Fibroblast of lung (primary cell): Measurements from ENCODE around the gene CPEB4. TPM values are rescaled to one million over a fixed set of nuclear protein-coding genes. Genes with fewer than 3 reads are reported as not detected.

Source experiments
- DNase-seq, 2 donors: peaks; one replicate each; pipeline versions ENCODE4 v3.0.0 to v3.0.0-alpha.2; 2010; ENCODE audit warnings: low read depth in 2 of 2
- H2AFZ ChIP-seq: 2 replicates; pipeline ENCODE4 v1.5.1; 2012; ENCODE audit warnings: low read length, control low read depth, inconsistent platforms
- H3K27ac ChIP-seq: 2 replicates; pipeline ENCODE4 v1.5.1; 2011; ENCODE audit warnings: low read length, control low read depth; ENCODE audit not compliant: insufficient read depth
- H3K27me3 ChIP-seq: 2 replicates; pipeline ENCODE4 v1.5.1; 2011; ENCODE audit warnings: mild to moderate bottlenecking, low read length; ENCODE audit not compliant: control insufficient read depth, insufficient read depth
- H3K36me3 ChIP-seq: 2 replicates; pipeline ENCODE4 v1.5.1; 2011; ENCODE audit warnings: low read length; ENCODE audit not compliant: control insufficient read depth, insufficient read depth
- H3K4me1 ChIP-seq: 2 replicates; pipeline ENCODE4 v1.5.1; 2011; ENCODE audit warnings: low read length; ENCODE audit not compliant: control insufficient read depth, insufficient read depth; ENCODE audit errors: extremely low read depth
- H3K4me2 ChIP-seq: 2 replicates; pipeline ENCODE4 v1.5.1; 2011; ENCODE audit warnings: low read length, control low read depth; ENCODE audit not compliant: insufficient read depth; ENCODE audit errors: extremely low read depth
- H3K4me3 ChIP-seq, 4 experiments: fragments of 200-600 bp in 1 of 4; sonication (generic) in 1 of 4; replicated peaks in 1 of 4; 2 replicates each; pipeline ENCODE4 v1.5.1; 2011 to 2016; ENCODE audit warnings: low read length in 4 of 4, low read depth in 3 of 4, mild to moderate bottlenecking in 3 of 4, control low read depth in 2 of 4, inconsistent platforms in 1 of 4, mixed read lengths in 1 of 4; ENCODE audit not compliant: insufficient read depth in 1 of 4; ENCODE audit errors: control extremely low read depth in 1 of 4
- H3K79me2 ChIP-seq: 2 replicates; pipeline ENCODE4 v1.5.1; 2012; ENCODE audit warnings: mild to moderate bottlenecking, low read length, inconsistent platforms; ENCODE audit not compliant: control insufficient read depth, insufficient read depth
- H3K9ac ChIP-seq: 2 replicates; pipeline ENCODE4 v1.5.1; 2011; ENCODE audit warnings: mild to moderate bottlenecking, low read length, control low read depth; ENCODE audit not compliant: insufficient read depth
- H3K9me3 ChIP-seq: 2 replicates; pipeline ENCODE4 v1.5.1; 2012; ENCODE audit warnings: low read depth, low read length; ENCODE audit not compliant: control insufficient read depth, insufficient read depth
- H4K20me1 ChIP-seq: 2 replicates; pipeline ENCODE4 v1.5.1; 2011; ENCODE audit warnings: low read length; ENCODE audit not compliant: control insufficient read depth, insufficient read depth; ENCODE audit errors: extremely low read depth
- CTCF ChIP-seq, 2 donors: IDR thresholded peaks in 1 of 2; conservative IDR thresholded peaks in 1 of 2; 1 replicate in 1 of 2; 2 replicates in 1 of 2; pipeline ENCODE4 v1.5.1; 2011 to 2012; ENCODE audit warnings: low read length in 2 of 2, control low read depth in 1 of 2, inconsistent platforms in 1 of 2, low read depth in 1 of 2, mild to moderate bottlenecking in 1 of 2
- EZH2 ChIP-seq: IDR thresholded peaks from 2 replicates; pipeline ENCODE4 v1.5.1; 2012; ENCODE audit warnings: low read length, control low read depth, mild to moderate bottlenecking; ENCODE audit errors: missing control alignments
- polyA plus RNA-seq, 2 donors: library from polyadenylated mRNA; depleted of rRNA in 1 of 2; stranded (reverse) in 1 of 2; unstranded in 1 of 2; fragments of >200 nt; gene quantifications; 2 replicates each; pipeline ENCODE4 v1.2.1, GENCODE V29; 2011 to 2012; ENCODE audit warnings: missing spikeins in 1 of 2
- total RNA-seq: library from RNA; depleted of rRNA; stranded (reverse); fragments of >200 nt; gene quantifications from 2 replicates; pipeline ENCODE4 v1.2.1, GENCODE V29; 2014

The CPEB4 gene
- total and polyA plus RNA-seq, 2 donors (not counting 1 experiment from before 2014, with no cell fraction given), result 19.9 to 23.6 TPM

- H3K4me1 ChIP-seq, result no peaks in the 10 kb centered on the region
- H3K4me3 ChIP-seq, result no peak overlapping the region
- no peak overlapping the region for H3K9ac ChIP-seq
- no peaks in the 10 kb centered on the region for H4K20me1 ChIP-seq
- no peak for DNase-seq
- no peaks in the 10 kb centered on the region for H3K36me3 ChIP-seq
- no peak overlapping the region for H3K27ac ChIP-seq
- TF ChIP-seq EZH2 (no peak), CTCF (conservative IDR thresholded peaks at IDR 0.05 in 1 of 2, IDR thresholded peaks at IDR 0.05 in 1 of 2; ENCODE audit: low read depth in 1 of 2, low read length in 2 of 2) (no peak)
- H2AFZ ChIP-seq, result no peak overlapping the region
- no peaks in the 10 kb centered on the region for H3K27me3 ChIP-seq
- no peaks in the 10 kb centered on the region for H3K79me2 ChIP-seq
- H3K4me2 ChIP-seq, result no peak overlapping the region
- no peaks in the 10 kb centered on the region for H3K9me3 ChIP-seq
These were observed 115.6 kb downstream of the CPEB4 start for GRCh38 chr5:174003795-174004194.

- H3K79me2 ChIP-seq, result no peaks in the 10 kb centered on the region
- no peaks in the 10 kb centered on the region for H3K36me3 ChIP-seq
- H3K4me2 ChIP-seq, result no peak overlapping the region
- H3K27me3 ChIP-seq, result no peaks in the 10 kb centered on the region
- H4K20me1 ChIP-seq, result no peaks in the 10 kb centered on the region
- no peak for DNase-seq
- H3K9ac ChIP-seq, result no peak overlapping the region
- no peaks in the 10 kb centered on the region for H3K4me1 ChIP-seq
- TF ChIP-seq EZH2 (no peak), CTCF (conservative IDR thresholded peaks at IDR 0.05 in 1 of 2, IDR thresholded peaks at IDR 0.05 in 1 of 2; ENCODE audit: low read depth in 1 of 2, low read length in 2 of 2) (no peak)
- no peaks in the 10 kb centered on the region for H3K9me3 ChIP-seq
- H3K27ac ChIP-seq, result no peak overlapping the region
- no peak overlapping the region for H3K4me3 ChIP-seq
- H2AFZ ChIP-seq, result no peak overlapping the region
These were observed 120.8 kb downstream of the CPEB4 start for GRCh38 chr5:174008922-174009321.

GRCh38 chr5:174010365-174010764, 122.2 kb downstream of the CPEB4 start:
- Histone ChIP-seq H3K4me3 (no peak overlapping the region), H3K9ac (no peak overlapping the region), H3K4me1 (no peaks in the 10 kb centered on the region), H4K20me1 (no peaks in the 10 kb centered on the region), H3K36me3 (no peaks in the 10 kb centered on the region), H3K79me2 (no peaks in the 10 kb centered on the region), H3K27ac (no peak overlapping the region), H3K9me3 (no peaks in the 10 kb centered on the region), H2AFZ (no peak overlapping the region), H3K27me3 (no peaks in the 10 kb centered on the region), H3K4me2 (no peak overlapping the region)
- no peak for TF ChIP-seq CTCF (conservative IDR thresholded peaks at IDR 0.05 in 1 of 2, IDR thresholded peaks at IDR 0.05 in 1 of 2; ENCODE audit: low read depth in 1 of 2, low read length in 2 of 2)
- TF ChIP-seq EZH2, result no peak
- no peak for DNase-seq
